Activated T-cell treated with anti-CD3 and anti-CD28 coated beads for 1 hour (primary cell): ENCODE data around the gene TUBB.
"Not testable (repeated sequence)": the region's sequence is repeated elsewhere in the genome, so short reads cannot be mapped to it uniquely, and the experiment has no call there.

Experiments used
- DNase-seq: peaks from one replicate; pipeline ENCODE4 v3.0.0-alpha.2; 2020; ENCODE audit warnings: low read depth

Gene TUBB

GRCh38 chr6:30741063-30741779 lies 21.1 kb downstream of the TUBB start:
- DNase-seq: no peak

GRCh38 chr6:30741789-30742315 lies 21.7 kb downstream of the TUBB start:
- DNase-seq: no peak

- peak; percentile 68 for DNase-seq
Observed at GRCh38 chr6:30742316-30743098, 22.4 kb downstream of the TUBB start, which contains the start of gene FLOT1. TSS of gene FLOT1 (minus strand) at chr6:30742687. CDS start at chr6:30742189, 498 bp downstream.

GRCh38 chr6:30743099-30744053 lies 23.2 kb downstream of the TUBB start:
- no peak for DNase-seq

DNA sequence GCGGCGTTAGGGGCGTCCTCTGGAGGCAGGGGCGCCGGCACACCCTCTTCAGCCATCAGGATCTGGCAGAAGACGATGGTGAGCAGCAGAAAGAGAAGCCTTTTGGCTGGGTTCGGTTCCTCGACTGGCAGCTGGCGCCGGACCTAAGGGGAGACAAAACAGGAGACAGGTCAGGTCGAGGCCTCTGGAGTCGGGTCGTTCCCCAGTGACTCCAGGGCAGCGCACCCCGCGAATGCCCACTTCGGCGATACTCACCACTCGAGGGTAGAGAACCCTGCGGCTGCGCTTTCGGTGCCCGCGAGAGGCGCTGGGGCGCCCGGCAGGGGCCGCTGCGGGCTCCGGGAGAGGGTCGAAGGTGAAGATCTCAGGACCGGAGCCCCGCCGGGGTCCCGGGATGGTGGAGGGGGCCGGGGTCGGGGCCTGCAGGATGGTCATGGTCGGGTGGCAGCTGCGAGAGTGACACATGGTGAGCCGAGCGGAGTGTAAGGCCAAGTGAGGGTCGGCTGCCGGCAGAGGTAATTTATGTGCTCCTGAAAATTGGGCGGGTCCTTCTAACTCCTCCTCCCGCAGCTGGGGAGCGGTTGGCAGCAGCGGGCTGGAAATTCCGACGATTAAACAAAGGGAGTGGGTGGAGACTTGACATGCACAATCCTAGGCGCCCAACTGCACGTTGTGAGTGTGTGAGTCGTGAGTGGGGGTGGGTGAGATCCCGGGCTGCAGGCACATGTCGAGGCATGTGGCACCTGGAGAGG lies 24.1 kb downstream of the TUBB start, which contains the start of gene IER3:
Gene IER3 (minus strand): TSS at position 494 of the 752 bp plus-strand sequence. CDS start 29 bp downstream, at position 465.
- DNase-seq: peak; percentile 51

GRCh38 chr6:30747300-30747687 lies 27.1 kb downstream of the TUBB start:
- DNase-seq: no peak

GRCh38 chr6:30747902-30748769 lies 28.0 kb downstream of the TUBB start:
- DNase-seq: no peak

GRCh38 chr6:30748851-30749540 lies 28.8 kb downstream of the TUBB start:
- DNase-seq: no peak

- no peak for DNase-seq
Observed at GRCh38 chr6:30749554-30750378, 29.6 kb downstream of the TUBB start.

GRCh38 chr6:30750379-30750668 lies 30.2 kb downstream of the TUBB start:
- no peak for DNase-seq

DNA sequence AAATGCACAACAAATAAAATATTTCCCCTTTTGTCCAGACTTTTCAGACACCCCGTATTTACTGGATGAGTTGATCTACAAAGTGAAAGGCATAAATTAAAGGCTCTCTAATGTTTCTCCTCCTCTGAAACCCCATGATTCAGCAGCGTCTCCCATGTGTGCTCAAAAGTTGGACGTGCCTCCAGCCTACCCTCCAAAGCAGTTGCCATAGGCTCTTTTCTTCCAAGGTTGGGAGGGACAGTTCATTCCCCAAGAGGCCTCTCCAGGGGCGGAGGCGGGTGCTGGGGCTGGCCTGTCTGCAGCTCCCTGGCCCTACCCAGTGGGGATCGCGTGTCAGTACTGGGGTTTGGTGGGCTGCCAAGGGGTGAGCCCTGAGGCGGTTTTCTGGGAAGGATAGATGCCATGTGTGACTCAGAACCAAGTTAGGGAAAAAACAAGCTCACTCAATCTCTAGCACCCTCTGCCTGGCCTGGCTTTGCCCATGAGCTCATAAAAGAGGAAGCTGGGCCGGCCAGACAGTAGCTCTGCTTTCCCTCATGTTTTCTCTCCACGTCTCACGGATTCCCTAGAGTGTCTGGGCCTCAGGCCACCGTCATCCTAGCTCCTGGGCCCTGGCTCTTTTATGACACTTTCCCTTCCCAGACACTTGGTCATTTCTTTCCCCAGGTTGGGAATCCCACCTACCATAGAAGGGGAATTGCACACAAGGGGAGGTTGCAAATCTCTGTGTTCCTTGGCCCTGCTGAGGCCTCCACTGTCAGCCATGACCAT lies 32.2 kb downstream of the TUBB start:
- DNase-seq: no peak

GRCh38 chr6:30754631-30755030 lies 34.5 kb downstream of the TUBB start:
- no peak for DNase-seq

GRCh38 chr6:30756405-30757003 lies 36.4 kb downstream of the TUBB start:
- not testable (repeated sequence) for DNase-seq

- DNase-seq: no peak
Observed at GRCh38 chr6:30757261-30757904, 37.2 kb downstream of the TUBB start.

GRCh38 chr6:30759575-30760239 lies 39.6 kb downstream of the TUBB start:
- DNase-seq: no peak

GRCh38 chr6:30760549-30760948 lies 40.4 kb downstream of the TUBB start:
- DNase-seq: no peak
